ENCODE measurements around the gene SSR4. TPM values are rescaled to one million over a fixed set of nuclear protein-coding genes. Genes with fewer than 3 reads are reported as not detected.

Gene SSR4
- total and polyA plus RNA-seq, 2 of the 13 experiments (the other 11 are each of a cell fraction or from before 2014, with no cell fraction given): 214 to 288 TPM

GRCh38 chrX:153821066-153821465, 26.6 kb downstream of the SSR4 start:
- no TSS peak for BruUV-seq (replicated peaks)
- H3K27ac ChIP-seq (ENCODE audit: extremely low read length, insufficient read depth, low read length): no peak overlapping the region
- CTCF ChIA-PET (ENCODE audit: low intra/inter-chr PET ratio, low total read pairs): no interaction called here
- in situ Hi-C loops (cut with HindIII; ENCODE audit: extremely low pct_ligation_motif_present, low pct_unique_long_range_greater_than_20kb): no loop called here
- no peak overlapping the region for H3K4me2 ChIP-seq (ENCODE audit: low read depth, low read length)
- no peaks in the 10 kb centered on the region for H3K79me2 ChIP-seq (ENCODE audit: insufficient read depth, low read length)
- H2AFZ ChIP-seq (ENCODE audit: low read length): no peak overlapping the region
- TF ChIP-seq ZMAT5 (CRISPR knock-in tag; IDR thresholded peaks at IDR 0.05; ENCODE audit: borderline replicate concordance, low read depth) (no peak), KDM6A (CRISPR knock-in tag; IDR thresholded peaks at IDR 0.05; ENCODE audit: low read depth) (no peak), ZFP82 (CRISPR knock-in tag; IDR thresholded peaks at IDR 0.05; ENCODE audit: borderline replicate concordance) (no peak), ZNF562 (CRISPR knock-in tag; IDR thresholded peaks at IDR 0.05; ENCODE audit: borderline replicate concordance) (no peak), DNMT3B (CRISPR knock-in tag; conservative IDR thresholded peaks at IDR 0.05) (no peak), ZNF879 (CRISPR knock-in tag; IDR thresholded peaks at IDR 0.05) (no peak), ZNF451 (CRISPR knock-in tag; IDR thresholded peaks at IDR 0.05) (no peak), ZBTB7A (CRISPR knock-in tag; IDR thresholded peaks at IDR 0.05) (no peak), GRHL1 (CRISPR knock-in tag; conservative IDR thresholded peaks at IDR 0.05) (no peak), MIER2 (CRISPR knock-in tag; IDR thresholded peaks at IDR 0.05) (no peak), MAFG (CRISPR knock-in tag; IDR thresholded peaks at IDR 0.05) (no peak), SP140L (CRISPR knock-in tag; IDR thresholded peaks at IDR 0.05; ENCODE audit: borderline replicate concordance) (no peak), IRF1 (CRISPR knock-in tag; IDR thresholded peaks at IDR 0.05; ENCODE audit: low read depth) (no peak), MZF1 (CRISPR knock-in tag; IDR thresholded peaks at IDR 0.05; ENCODE audit: borderline replicate concordance) (no peak), UBTF (CRISPR knock-in tag; IDR thresholded peaks at IDR 0.05) (no peak), ZNF841 (CRISPR knock-in tag; IDR thresholded peaks at IDR 0.05; ENCODE audit: borderline replicate concordance) (no peak)
- ATAC-seq (no peak), DNase-seq (ENCODE audit: low spot score) (no peak), FAIRE-seq (no peak)
- no peaks in the 10 kb centered on the region for H3K9me3 ChIP-seq (ENCODE audit: low read length)
- 30% methylated on average over 8 of the region's 9 CpGs for WGBS (ENCODE audit: low lambda C conversion rate)
- H4K20me1 ChIP-seq (ENCODE audit: insufficient read depth, low read length): no peaks in the 10 kb centered on the region
- H3K4me3 ChIP-seq (replicated peaks in 1 of 3; ENCODE audit: insufficient read depth in 1 of 3, low read depth in 2 of 3, low read length in 3 of 3): no peak overlapping the region
- intact Hi-C loops (cut with micrococcal nuclease; ENCODE audit: unreplicated experiment): no loop called here
- no peak overlapping the region for H3K9ac ChIP-seq (ENCODE audit: insufficient read depth, low read depth, low read length)
- H3K4me1 ChIP-seq (ENCODE audit: insufficient read depth, low read length): 0 out of 2 replicates have a peak, but pooled peaks cover 6% of the 10 kb centered on the region
- no peaks in the 10 kb centered on the region for H3K36me3 ChIP-seq (replicated peaks in 1 of 2; ENCODE audit: control insufficient read depth in 1 of 2, insufficient read depth in 2 of 2, low read length in 2 of 2)
- POLR2A ChIA-PET: no interaction called here
- H3K27me3 ChIP-seq (ENCODE audit: control insufficient read depth in 1 of 2, insufficient read depth in 2 of 2, low read length in 2 of 2): peaks cover 4 to 39% of the 10 kb centered on the region in 2 experiments; a peak in 4 of 5 replicates
